ENCODE results near the gene CAD.

DNA sequence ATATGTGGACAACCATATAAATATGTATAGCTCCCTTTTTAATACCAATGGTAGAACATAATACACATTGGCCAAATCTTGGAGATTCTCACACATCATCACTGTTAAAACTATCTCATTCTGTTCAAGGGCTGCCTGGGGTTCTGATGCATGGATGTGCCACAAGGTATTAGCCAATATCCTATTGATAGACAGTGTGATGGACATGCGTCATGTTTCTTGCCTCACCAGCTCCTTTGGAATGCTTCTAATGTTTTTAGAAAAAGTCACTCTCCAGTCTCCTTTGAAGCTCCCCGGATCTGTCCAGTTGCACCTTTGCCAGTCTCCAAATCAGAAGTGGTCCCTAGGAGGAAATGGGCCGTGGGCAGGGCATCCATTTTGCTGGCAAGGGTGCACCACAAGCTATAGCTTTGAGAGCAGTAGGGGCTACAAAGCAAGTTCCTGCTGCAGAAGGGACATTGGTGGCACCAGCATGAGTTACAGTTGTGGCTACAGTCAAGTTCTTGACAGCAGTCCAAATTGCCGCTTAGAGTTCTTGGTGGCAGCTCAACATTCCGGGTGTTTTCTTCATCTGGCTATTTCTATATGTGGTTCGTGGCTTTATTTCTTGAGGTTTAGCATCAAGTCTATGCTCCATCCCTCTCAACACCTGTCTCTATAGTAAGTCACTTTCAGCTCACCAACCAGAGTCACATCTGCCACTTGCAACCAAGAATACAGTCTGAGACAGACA is 30.4 kb upstream of the CAD start:
- TF ChIP-seq, protein P1, sequence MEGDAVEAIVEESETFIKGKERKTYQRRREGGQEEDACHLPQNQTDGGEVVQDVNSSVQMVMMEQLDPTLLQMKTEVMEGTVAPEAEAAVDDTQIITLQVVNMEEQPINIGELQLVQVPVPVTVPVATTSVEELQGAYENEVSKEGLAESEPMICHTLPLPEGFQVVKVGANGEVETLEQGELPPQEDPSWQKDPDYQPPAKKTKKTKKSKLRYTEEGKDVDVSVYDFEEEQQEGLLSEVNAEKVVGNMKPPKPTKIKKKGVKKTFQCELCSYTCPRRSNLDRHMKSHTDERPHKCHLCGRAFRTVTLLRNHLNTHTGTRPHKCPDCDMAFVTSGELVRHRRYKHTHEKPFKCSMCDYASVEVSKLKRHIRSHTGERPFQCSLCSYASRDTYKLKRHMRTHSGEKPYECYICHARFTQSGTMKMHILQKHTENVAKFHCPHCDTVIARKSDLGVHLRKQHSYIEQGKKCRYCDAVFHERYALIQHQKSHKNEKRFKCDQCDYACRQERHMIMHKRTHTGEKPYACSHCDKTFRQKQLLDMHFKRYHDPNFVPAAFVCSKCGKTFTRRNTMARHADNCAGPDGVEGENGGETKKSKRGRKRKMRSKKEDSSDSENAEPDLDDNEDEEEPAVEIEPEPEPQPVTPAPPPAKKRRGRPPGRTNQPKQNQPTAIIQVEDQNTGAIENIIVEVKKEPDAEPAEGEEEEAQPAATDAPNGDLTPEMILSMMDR (IDR thresholded peaks at IDR 0.05 in 2 of 3, conservative IDR thresholded peaks at IDR 0.05 in 1 of 3; ENCODE audit: control insufficient read depth in 2 of 3, extremely low read depth in 1 of 3, insufficient read depth in 1 of 3, low read depth in 3 of 3, low read length in 3 of 3), result no peak
- no peak for TF ChIP-seq SUZ12 (IDR thresholded peaks at IDR 0.05; ENCODE audit: unreplicated experiment)
- no peak for TF ChIP-seq YBX1 (IDR thresholded peaks at IDR 0.05)
- TF ChIP-seq NBN (IDR thresholded peaks at IDR 0.05), result no peak
- no peak for TF ChIP-seq POLR2A (IDR thresholded peaks at IDR 0.05; ENCODE audit: low read depth, low read length)
- no peak for TF ChIP-seq CBFB (IDR thresholded peaks at IDR 0.05; ENCODE audit: low read depth)
- TF ChIP-seq SMC3 (IDR thresholded peaks at IDR 0.05; ENCODE audit: borderline replicate concordance, low read length), result no peak
- no peak for TF ChIP-seq ZNF274 (IDR thresholded peaks at IDR 0.05; ENCODE audit: insufficient read depth, insufficient read length)
- TF ChIP-seq FOXK2 (IDR thresholded peaks at IDR 0.05), result no peak
- no peak for TF ChIP-seq JUND (IDR thresholded peaks at IDR 0.05; ENCODE audit: low read depth, low read length)
- TF ChIP-seq NFYA (IDR thresholded peaks at IDR 0.05; ENCODE audit: borderline replicate concordance, low read depth, low read length), result no peak
- no peak for TF ChIP-seq CBX5 (IDR thresholded peaks at IDR 0.05; ENCODE audit: low read depth)
- no peak for TF ChIP-seq ZNF207 (IDR thresholded peaks at IDR 0.05; ENCODE audit: borderline replicate concordance)

All from GM12878 (cell line).